ENCODE results near the gene IER5L.
A peak's percentile ranks its signal among the peaks of the same experiment; 100 is the strongest.

IER5L gene

DNA sequence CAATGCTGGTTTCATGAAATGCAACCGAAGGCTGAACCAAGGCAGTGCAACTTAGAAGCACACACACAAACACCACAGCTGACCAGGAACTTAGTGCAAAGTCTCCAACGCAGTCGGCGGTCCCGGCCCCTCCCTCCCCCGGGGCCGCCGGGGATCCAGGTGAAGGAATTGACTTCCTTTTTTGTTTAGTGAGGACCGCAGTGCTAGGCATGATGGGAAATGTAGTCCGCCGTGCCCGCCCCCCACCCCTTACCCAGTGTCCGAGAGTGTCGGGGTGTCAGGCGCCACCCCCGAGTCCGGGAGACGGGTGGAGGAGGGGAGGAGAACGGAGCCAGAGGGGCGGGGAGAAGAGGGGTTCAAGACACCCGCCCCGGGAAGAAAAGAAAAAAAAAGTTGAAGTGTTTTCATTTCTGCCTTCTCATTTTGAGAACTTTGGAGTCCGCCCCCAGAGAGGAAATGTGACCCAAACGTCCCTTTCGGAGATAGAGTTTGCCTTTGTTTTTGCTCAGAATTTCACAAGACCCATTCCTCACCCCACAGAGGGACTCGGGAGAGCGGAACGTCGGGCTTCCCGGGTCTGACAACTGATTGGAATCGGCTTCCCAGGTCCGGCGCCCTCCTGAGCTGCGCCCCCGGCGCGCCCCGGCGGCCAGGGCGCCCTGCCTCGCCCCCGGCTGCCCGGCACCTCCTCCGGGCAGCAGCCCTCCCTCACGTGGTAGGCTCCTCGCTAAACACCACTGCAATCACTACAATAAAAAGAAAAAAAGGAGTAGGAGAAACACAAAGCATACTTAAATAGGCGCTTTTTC lies 2.0 kb downstream of the IER5L start:
- H3K4me2 ChIP-seq (ENCODE audit: low read depth, low read length, poor library complexity, severe bottlenecking), result peak overlapping the region; percentile 84
- peak overlapping the region; percentile 43 for H2AFZ ChIP-seq (ENCODE audit: low read length)
- H3K36me3 ChIP-seq (ENCODE audit: insufficient read depth, low read length), result no peaks in the 10 kb centered on the region
- H3K4me1 ChIP-seq (ENCODE audit: insufficient read depth, low read length, poor library complexity, severe bottlenecking), result peaks cover 8% of the 10 kb centered on the region
- TF ChIP-seq, protein P1, sequence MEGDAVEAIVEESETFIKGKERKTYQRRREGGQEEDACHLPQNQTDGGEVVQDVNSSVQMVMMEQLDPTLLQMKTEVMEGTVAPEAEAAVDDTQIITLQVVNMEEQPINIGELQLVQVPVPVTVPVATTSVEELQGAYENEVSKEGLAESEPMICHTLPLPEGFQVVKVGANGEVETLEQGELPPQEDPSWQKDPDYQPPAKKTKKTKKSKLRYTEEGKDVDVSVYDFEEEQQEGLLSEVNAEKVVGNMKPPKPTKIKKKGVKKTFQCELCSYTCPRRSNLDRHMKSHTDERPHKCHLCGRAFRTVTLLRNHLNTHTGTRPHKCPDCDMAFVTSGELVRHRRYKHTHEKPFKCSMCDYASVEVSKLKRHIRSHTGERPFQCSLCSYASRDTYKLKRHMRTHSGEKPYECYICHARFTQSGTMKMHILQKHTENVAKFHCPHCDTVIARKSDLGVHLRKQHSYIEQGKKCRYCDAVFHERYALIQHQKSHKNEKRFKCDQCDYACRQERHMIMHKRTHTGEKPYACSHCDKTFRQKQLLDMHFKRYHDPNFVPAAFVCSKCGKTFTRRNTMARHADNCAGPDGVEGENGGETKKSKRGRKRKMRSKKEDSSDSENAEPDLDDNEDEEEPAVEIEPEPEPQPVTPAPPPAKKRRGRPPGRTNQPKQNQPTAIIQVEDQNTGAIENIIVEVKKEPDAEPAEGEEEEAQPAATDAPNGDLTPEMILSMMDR (conservative IDR thresholded peaks at IDR 0.05; ENCODE audit: low read length), result no peak
- no peak for TF ChIP-seq EZH2phosphoT487 (IDR thresholded peaks at IDR 0.05; ENCODE audit: borderline replicate concordance)
- no peaks in the 10 kb centered on the region for H3K9me3 ChIP-seq (ENCODE audit: insufficient read depth, low read depth, low read length)
- H3K9me2 ChIP-seq (replicated peaks; ENCODE audit: low read depth, low read length), result no peaks in the 10 kb centered on the region
- peaks cover 5% of the 10 kb centered on the region; the same call in 1 of the 2 replicates for H3F3A ChIP-seq (ENCODE audit: low read depth)
- no peaks in the 10 kb centered on the region for H4K20me1 ChIP-seq (ENCODE audit: insufficient read depth, low read length, poor library complexity, severe bottlenecking)
- H3K79me2 ChIP-seq (ENCODE audit: insufficient read depth, low read length), result peaks cover 6% of the 10 kb centered on the region; the same call in 1 of the 2 replicates
- peak overlapping the region; percentile 91 for H3K9ac ChIP-seq (ENCODE audit: low read depth, low read length, poor library complexity, severe bottlenecking)
- H3K27me3 ChIP-seq (ENCODE audit: insufficient read depth, low read length, poor library complexity, severe bottlenecking), result no peaks in the 10 kb centered on the region
- peak overlapping the region; percentile 79 for H3K4me3 ChIP-seq (ENCODE audit: low read length, poor library complexity, severe bottlenecking)

- Histone ChIP-seq H3K36me3 (ENCODE audit: insufficient read depth, low read length) (no peaks in the 10 kb centered on the region), H3K9me3 (ENCODE audit: insufficient read depth, low read depth, low read length) (no peaks in the 10 kb centered on the region), H3K27me3 (ENCODE audit: insufficient read depth, low read length, poor library complexity, severe bottlenecking) (no peaks in the 10 kb centered on the region), H2AFZ (ENCODE audit: low read length) (0 out of 2 replicates have a peak overlapping the region, but pooled peaks have one; percentile 43), H4K20me1 (ENCODE audit: insufficient read depth, low read length, poor library complexity, severe bottlenecking) (no peaks in the 10 kb centered on the region), H3K4me2 (ENCODE audit: low read depth, low read length, poor library complexity, severe bottlenecking) (peak overlapping the region; percentile 84), H3K9me2 (replicated peaks; ENCODE audit: low read depth, low read length) (no peaks in the 10 kb centered on the region), H3K9ac (ENCODE audit: low read depth, low read length, poor library complexity, severe bottlenecking) (peak overlapping the region; percentile 91), H3K4me1 (ENCODE audit: insufficient read depth, low read length, poor library complexity, severe bottlenecking) (peaks cover 8% of the 10 kb centered on the region), H3K4me3 (ENCODE audit: low read length, poor library complexity, severe bottlenecking) (peak overlapping the region; percentile 79), H3F3A (ENCODE audit: low read depth) (peaks cover 5% of the 10 kb centered on the region; the same call in 1 of the 2 replicates), H3K79me2 (ENCODE audit: insufficient read depth, low read length) (peaks cover 6% of the 10 kb centered on the region; the same call in 1 of the 2 replicates)
- TF ChIP-seq, protein P1 (conservative IDR thresholded peaks at IDR 0.05; ENCODE audit: low read length), result no peak
- TF ChIP-seq EZH2phosphoT487 (IDR thresholded peaks at IDR 0.05; ENCODE audit: borderline replicate concordance), result no peak
Observed at GRCh38 chr9:129175515-129175824, 2.6 kb downstream of the IER5L start.

GRCh38 chr9:129174724-129175514 lies 3.1 kb downstream of the IER5L start:
- no peak for TF ChIP-seq EZH2phosphoT487 (IDR thresholded peaks at IDR 0.05; ENCODE audit: borderline replicate concordance)
- TF ChIP-seq, protein P1 (conservative IDR thresholded peaks at IDR 0.05; ENCODE audit: low read length), result no peak
- peak overlapping the region; percentile 83 for H2AFZ ChIP-seq (ENCODE audit: low read length)

More at GRCh38 chr9:129174724-129175514, 3.1 kb downstream of the IER5L start:
- H3K36me3 ChIP-seq (ENCODE audit: insufficient read depth, low read length), result no peaks in the 10 kb centered on the region
- H3K9ac ChIP-seq (ENCODE audit: low read depth, low read length, poor library complexity, severe bottlenecking), result peak overlapping the region; percentile 91
- H3K79me2 ChIP-seq (ENCODE audit: insufficient read depth, low read length), result peaks cover 6% of the 10 kb centered on the region; the same call in 1 of the 2 replicates
- no peaks in the 10 kb centered on the region for H3K27me3 ChIP-seq (ENCODE audit: insufficient read depth, low read length, poor library complexity, severe bottlenecking)
- H3K9me2 ChIP-seq (replicated peaks; ENCODE audit: low read depth, low read length), result no peaks in the 10 kb centered on the region
- H3K9me3 ChIP-seq (ENCODE audit: insufficient read depth, low read depth, low read length), result no peaks in the 10 kb centered on the region
- H3K4me1 ChIP-seq (ENCODE audit: insufficient read depth, low read length, poor library complexity, severe bottlenecking), result peaks cover 11% of the 10 kb centered on the region
- peak overlapping the region; percentile 84 for H3K4me2 ChIP-seq (ENCODE audit: low read depth, low read length, poor library complexity, severe bottlenecking)
- H3K4me3 ChIP-seq (ENCODE audit: low read length, poor library complexity, severe bottlenecking), result peak overlapping the region; percentile 79
- peaks cover 5% of the 10 kb centered on the region; the same call in 1 of the 2 replicates for H3F3A ChIP-seq (ENCODE audit: low read depth)
- H4K20me1 ChIP-seq (ENCODE audit: insufficient read depth, low read length, poor library complexity, severe bottlenecking), result no peaks in the 10 kb centered on the region

Measured in Loucy (cell line).